Raji (cell line): ENCODE data around the gene MED19.

Source experiments
- POLR2A ChIP-seq: IDR thresholded peaks from 2 replicates; pipeline ENCODE4 v1.6.1; 2011; ENCODE audit warnings: low read depth, low read length, control low read depth; ENCODE audit not compliant: insufficient read depth

MED19 gene

DNA sequence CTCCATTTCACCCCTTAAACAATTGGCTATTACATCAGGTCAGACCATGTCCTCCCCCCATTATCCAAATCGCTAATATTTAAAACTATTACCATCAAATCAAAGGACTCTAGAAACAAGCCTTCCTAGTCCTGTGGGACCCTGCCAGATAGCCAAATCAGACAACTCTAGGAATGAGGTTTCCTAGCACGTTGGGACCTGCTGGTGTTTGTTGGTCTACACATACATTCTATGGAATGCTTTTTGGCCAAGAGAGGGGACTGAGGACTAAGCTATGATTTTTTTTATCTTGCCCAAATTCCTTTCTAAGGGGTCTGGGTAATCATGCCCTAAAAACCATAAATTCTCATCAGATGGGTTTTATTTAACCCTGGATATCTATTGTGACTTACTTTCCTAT lies 15.2 kb upstream of the MED19 start:
- TF ChIP-seq POLR2A: no peak

DNA sequence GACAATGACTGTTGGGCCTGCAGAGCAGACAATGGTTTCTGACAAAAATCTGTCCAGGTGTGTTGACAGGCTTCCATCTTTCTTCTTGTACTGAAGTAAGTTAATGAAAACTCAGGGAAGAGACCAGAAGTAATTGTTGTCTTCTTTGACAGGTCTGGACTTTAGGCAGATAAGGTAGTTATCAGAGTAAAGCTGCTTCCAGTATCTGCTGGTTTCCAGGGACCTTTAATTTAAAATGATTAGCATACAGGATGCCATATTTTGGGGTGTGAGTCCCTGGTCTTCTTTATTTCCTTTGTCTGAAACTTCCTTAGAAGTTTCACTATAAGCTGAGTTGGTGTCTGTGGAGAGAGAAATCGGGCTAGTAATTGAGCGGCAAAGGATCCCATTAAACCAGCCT lies 1.8 kb upstream of the MED19 start:
- TF ChIP-seq POLR2A: no peak

DNA sequence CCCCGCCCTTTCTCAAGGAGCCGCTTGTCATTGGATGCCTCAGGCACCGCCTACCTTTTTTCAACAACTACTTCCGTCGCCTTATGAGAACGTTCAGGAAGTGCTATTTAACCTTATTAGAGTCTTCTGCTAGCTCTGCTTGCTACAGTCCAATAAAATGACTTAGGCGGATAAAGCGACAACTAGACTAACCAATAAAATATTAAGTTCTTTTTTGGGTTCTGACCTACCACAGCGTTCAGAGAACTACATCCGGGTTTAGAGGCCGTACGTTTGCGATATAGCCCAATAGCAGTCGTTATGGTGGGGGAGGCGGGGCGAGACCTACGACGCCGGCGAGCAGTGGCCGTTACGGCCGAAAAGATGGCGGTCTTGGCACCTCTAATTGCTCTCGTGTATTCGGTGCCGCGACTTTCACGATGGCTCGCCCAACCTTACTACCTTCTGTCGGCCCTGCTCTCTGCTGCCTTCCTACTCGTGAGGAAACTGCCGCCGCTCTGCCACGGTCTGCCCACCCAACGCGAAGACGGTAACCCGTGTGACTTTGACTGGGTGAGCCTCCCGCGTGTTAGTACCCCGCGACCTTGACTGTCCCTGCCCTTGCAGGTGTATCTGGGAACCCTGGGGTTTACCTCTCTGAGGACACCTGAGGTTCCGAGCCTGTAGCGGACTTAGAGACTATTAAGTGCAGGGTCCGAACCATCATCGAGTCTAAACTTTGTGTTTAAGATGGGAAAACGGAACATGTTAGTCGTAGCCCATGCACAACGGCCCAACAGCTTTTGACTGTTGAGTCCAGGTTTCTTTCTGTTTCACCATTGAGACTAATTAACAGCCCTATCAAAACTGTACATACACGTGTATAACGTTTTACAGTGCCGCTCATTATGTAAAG lies 488 bp upstream of the MED19 start, which contains the start of gene TMX2:
Gene TMX2 (plus strand): TSS at position 338 of the 895 bp plus-strand sequence. CDS start 26 bp downstream, at position 364.
- TF ChIP-seq POLR2A: peak; percentile 79

DNA sequence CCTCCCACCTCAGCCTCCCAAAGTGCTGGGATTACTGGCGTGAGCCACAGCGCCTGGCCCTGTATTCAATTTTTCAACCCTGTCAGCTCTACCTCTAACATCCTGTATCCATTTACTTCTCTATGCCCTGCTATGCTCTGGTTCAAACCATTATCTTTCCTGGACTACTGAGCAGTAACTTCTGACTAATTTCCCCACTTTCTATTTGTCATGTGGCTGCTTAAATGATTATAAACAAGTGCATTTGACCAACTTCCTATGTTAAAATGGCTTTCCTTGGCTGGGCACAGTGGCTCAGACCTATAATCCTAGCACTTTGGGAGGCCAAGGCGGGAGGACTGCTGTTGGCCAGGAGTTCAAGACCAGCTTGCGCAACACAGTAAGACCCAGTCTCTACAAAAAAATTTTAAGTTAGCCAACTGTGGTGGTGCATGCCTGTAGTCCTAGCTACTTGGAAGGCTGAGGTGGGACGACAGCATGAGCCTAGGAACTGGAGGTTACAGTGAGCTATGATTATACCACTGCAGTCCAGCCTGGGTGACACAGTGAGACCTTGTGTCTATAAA lies 2.1 kb downstream of the MED19 start:
- no peak for TF ChIP-seq POLR2A

DNA sequence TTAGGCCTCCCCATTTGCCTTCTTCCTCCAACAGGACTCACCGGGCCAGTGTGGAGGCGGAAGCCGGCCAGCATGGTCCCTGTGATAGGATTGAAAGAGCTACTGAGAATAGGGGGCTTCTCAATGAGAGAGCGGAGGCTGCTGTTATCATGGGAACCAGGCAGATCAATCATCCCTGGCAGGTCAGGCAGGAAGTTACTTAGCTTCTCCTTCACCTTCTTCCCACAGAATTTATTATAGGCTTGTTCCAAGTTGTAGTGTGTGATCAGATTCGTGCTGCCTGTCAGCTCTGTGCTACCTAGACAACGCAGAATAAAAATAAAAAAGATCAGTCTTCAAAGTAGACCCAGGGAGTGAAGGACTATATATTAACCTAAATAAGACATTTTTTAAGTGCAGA lies 7.1 kb downstream of the MED19 start:
- TF ChIP-seq POLR2A: no peak

DNA sequence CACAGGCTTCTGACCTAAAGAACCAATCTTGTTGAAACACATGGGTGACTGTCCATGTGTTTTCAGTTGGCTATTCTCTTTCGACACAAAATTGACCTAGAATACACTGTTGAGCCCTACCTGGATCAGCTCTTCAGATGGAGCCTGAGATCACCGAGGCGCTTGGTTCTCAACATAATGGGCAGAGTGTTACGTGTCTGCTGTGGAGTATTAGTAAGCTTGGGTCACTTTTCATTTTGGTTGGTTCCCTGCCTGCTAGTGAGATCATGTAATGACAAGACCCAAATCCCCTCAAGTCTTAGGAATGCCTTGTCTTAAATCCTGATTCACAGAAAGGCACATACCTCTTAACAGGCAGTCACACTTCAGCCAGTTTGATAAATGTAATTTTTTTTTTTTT lies 8.7 kb downstream of the MED19 start:
- TF ChIP-seq POLR2A: no peak

DNA sequence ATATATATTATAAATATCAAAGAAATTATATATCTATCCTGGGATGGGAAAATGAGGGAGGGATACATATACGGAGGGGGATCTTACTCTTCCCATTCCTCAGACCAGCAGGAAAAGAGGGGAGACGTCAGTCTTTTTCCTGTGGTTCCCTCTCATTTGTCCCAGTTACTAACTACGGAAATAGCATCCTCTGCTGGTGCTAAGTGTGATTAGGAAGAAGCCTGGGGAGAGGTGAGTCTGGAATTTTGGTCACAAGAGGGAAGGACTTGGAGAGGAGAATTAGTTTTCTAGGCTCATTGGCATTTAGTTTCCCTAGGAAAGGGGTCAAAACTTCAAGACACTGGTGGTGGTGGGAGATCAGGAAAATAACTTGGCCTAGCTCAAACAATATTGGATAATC lies 11.6 kb downstream of the MED19 start:
- no peak for TF ChIP-seq POLR2A

DNA sequence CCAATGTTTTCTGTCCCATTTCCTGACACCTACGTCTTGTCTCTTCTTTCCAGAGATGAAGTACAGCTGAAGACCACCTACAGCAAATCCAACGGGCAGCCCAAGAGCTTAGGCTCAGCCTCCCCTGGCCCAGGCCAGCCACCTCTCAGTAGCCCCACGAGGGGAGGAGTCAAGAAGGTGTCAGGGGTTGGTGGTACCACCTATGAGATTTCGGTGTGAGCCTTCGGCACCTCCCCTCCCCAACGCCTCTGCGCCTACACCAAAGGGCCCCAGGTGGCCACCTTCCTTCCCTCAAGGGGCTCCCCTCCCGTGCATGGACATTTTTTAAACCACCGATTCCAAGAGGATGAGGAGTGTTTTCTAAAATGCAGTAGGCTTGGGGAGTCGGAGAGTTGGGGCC lies 12.2 kb downstream of the MED19 start:
- no peak for TF ChIP-seq POLR2A

DNA sequence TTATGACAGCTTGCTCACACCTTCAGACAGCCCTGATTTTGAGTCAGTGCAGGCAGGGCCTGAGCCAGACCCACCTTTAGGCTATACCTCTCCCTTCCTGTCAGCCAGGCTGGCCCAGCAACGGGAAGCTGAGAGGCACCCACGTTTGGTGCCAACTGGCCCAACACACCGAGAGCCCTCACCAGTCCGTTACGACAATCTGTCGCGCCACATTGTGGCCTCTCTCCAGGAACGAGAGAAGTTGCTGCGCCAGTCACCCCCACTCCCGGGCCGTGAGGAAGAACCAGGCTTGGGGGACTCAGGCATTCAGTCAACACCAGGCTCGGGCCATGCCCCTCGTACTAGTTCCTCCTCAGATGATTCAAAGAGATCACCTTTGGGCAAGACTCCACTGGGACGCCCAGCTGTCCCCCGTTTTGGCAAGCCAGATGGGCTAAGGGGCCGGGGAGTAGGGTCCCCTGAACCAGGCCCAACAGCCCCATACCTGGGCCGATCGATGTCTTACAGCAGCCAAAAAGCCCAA lies 13.1 kb downstream of the MED19 start:
- no peak for TF ChIP-seq POLR2A

DNA sequence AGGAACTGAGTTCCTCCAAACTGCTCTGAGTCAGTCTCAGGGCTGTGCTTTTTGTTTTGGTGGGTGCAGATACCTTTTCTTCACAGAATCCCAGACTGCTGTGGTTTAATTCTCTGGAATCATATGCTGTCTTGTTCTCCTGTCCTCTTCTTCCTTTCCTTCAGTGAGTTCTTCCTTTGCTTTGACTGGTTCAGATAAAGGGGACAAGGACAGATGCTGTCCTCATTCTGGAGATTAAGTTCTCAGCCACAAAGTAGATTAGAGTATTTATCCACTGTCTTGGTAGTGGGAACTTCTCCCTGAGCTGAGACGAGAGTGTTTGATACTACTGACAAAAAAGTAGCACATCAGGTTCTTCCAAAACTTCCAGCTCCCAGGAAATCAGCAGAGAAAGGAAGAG lies 30.8 kb downstream of the MED19 start:
- TF ChIP-seq POLR2A: no peak

DNA sequence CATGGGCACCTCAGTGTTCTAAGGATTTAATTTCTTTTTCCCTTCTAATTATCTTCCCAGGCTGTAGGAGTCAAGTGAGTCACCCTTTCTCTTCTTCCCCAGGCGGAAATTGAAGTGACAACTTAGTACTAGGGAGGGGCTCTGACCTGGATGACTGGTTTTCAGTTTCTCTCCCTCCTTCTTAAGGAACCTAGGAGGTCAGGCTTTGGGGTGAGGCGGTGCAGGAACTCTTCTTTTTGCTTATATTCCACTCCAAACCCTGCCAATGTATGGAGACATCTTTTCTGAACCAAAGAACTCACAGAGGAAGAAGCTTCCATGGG lies 31.5 kb downstream of the MED19 start:
- no peak for TF ChIP-seq POLR2A

DNA sequence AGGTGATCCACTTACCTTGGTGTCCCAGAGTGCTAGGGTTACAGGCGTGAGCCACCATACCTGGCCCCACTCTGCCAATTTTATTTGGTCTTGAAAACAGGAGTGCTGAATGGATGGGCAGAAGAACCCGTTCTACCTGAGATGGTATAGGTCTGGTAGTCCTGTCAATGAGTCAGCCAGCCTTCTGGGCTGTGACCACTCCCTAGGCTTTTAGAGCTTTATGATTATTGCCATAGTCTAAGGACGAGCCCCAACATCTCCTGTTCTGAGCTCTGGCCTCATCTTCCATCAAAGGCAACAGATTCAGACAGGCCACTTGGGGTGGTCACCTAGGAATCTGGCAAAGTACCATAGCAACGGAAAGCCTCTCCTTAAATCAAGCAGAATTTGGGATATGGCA lies 32.6 kb downstream of the MED19 start:
- TF ChIP-seq POLR2A: no peak

DNA sequence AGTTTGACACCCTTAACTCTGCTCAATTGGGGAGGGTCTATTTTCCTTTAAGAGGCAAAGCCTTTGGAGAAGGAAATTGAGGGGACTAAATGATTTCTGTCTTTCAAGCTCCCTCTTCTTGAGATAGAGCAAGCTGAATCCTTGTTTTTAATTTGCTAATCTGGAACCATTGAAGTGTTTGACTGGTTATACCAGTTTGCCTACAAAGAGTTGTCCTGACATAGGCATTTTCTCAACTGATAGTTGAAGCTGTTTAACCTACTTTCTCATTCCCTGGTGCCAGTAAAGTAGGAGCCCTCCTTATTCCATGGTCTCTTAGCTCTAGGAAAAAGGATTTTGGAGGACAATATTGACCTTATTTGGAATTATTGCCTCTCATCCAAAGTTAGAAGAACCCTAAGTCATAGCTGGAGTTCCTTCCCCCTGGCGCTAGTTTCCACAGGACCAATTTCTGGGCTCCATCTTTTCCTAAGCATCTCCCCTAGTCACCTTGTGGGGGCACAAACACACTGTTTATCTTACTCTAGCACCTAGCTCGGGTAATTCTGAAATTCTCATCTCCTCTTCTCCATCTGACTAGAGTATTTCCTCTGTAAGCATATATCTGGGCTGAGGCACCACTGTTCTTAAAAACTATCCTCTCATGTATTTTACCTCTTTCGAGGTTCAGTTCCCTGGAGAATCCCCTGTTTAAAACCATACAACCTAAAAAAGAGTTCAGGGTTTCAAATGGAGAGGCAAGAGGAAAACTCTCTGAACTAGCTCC lies 36.7 kb downstream of the MED19 start:
- no peak for TF ChIP-seq POLR2A

DNA sequence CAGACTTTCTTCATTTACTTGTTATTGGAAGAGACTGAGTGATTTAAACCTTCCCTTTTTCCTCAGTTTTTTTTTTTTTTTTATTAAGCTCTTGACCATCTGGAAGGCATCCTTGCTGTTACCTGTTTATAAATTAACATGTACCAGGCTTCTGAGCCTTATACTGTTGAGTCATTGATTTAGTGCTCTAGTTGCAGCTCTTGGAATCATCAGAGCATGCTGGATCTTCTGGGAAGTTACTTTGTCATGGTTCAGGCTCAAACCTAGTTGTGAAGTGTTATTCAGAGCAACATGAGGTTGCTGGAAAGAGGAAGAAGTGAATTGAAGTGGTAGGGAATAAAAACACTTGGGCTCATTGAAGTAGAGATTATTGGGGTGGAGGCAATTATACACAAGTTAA lies 37.8 kb downstream of the MED19 start:
- no peak for TF ChIP-seq POLR2A

DNA sequence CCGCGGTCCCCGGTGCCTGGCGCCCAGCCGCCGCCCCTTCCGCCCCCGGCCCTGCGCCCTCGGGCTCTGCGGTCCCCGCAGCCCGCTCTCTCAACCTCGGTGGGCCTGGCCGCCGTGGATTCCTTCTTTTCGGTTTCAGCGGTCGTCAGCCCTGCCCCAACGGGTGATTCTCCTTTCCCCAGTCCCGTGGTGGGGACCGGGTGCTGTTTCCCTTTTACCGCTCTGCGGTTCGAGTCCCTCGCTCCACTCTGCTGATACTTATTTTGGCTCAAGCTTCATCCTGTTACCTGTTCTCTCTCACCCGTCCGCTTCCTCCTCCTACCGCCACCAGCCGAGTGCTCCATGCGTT lies 43.6 kb downstream of the MED19 start:
- no peak for TF ChIP-seq POLR2A

DNA sequence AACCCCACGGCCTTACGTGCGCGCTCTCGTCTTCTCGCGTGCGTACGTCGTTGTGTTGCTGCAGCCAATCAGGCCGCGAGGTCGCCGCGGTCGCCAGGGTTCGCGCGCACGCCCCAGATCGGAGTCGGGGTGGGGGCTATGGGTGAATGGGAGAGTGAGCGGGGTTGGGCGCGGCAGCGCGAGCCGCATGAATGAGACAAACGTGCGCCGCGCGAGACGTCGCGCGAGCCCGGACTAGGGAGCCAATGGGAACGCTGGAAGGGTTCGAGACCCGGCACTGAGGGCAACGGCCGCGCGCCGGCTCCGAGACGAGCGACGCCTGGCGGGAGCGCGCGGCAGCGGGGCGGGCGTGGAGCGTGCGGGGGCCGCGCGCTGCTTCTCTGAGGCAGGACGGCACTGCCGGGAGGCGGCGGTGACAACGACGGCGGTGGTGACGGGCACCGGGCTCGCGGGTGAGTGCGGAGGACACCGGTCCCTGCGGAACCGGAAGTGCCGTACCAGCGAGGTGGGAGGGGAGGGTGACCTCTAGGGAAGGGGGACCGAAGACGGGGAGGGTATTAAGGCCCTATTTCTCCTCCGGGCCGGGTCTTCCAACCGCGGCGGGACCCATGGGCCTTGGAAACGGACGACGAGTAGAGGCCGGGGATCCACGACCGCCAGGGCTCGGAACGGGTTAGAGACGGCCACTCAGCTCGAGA lies 44.1 kb downstream of the MED19 start, which contains the start of gene ZDHHC5:
Gene ZDHHC5 (plus strand): TSS at position 379 of the 698 bp plus-strand sequence. CDS start 4,977 bp downstream, outside the sequence.
- peak; percentile 92 for TF ChIP-seq POLR2A
